HG03558 (cell line): ENCODE results near the gene KNG1.

Experiments
- ATAC-seq: cut with Tn5 transposase; IDR thresholded peaks from one replicate; pipeline ENCODE4 v1.9.1; 2021; ENCODE audit warnings: moderate number of reproducible peaks; ENCODE audit not compliant: unreplicated experiment; ENCODE audit errors: extremely low read depth

KNG1 gene

DNA sequence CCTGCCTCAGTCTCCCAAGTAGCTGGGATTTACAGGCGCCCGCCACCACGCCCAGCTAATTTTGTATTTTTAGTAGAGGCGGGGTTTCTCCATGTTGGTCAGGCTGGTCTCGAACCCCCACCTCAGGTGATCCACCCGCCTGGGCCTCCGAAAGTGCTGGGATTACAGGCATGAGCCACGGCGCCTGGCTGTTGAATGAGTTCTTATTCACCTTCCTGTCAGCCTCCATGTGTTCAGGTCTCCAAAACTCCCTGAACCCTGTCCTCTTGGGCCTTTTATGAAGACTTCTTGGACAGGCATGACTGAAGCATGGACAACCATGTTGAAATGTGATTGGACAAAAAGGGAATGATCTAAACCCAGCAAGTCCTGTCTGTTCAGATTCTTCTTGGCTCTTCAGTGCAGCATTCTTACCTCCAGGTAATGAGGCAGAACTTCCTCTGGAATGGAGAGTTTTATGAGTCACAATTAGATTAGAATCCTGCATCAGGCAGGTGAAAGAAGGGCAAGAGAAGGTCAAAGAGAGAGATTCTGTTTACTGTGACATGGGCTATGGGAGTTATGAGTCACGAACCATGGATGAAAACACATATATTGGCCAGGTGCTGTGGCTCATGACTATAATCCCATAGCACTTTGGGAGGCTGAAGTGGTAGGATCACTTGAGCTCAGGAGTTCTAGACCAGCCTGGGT is 43.1 kb downstream of the KNG1 start:
- no peak for ATAC-seq

DNA sequence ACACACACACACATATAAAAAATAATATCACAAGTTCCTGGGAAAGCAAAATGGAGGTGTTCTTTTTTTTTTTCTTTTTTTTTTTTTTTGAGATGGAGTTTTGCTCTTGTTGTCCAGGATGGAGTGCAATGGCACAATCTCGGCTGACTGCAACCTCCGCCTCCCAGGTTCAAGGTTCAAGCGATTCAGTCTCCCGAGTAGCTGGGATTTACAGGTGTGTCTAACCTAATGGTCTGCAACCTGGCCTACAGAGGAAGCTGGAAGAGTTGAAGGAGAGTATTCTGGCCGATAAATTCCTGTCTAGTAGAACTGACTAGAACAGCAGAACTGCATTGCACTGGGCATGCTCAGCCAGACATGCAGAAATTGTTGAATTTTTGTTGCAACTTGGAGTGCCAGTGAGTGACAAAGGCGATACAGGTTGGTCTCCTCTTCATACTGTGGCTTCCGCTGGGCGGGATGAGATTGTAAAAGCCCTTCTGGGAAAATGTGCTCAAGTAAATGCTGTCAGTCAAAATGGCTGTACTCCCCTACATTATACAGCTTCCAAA is 43.8 kb downstream of the KNG1 start:
- no peak for ATAC-seq

DNA sequence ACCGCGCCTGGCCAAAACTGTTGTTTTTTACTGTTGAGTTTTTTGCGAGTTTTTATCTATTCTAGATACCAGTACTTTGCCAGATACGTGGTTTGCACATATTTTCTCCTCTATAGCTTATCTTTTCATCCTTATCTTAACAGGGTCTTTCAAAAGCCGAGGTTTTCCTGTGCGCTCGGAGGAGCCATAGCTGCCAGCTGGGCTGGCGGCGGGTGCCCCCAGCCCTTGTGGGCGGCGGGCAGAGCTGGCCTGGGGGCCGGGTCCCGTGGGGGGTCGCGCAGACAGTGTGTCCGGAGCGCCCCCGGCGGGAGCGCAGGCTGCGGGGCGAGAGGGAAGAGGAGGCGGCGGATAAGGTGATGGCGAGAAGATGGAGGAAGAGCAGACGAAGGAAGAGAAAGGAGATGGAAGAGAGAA is 55.1 kb downstream of the KNG1 start:
- peak; percentile 8 for ATAC-seq

DNA sequence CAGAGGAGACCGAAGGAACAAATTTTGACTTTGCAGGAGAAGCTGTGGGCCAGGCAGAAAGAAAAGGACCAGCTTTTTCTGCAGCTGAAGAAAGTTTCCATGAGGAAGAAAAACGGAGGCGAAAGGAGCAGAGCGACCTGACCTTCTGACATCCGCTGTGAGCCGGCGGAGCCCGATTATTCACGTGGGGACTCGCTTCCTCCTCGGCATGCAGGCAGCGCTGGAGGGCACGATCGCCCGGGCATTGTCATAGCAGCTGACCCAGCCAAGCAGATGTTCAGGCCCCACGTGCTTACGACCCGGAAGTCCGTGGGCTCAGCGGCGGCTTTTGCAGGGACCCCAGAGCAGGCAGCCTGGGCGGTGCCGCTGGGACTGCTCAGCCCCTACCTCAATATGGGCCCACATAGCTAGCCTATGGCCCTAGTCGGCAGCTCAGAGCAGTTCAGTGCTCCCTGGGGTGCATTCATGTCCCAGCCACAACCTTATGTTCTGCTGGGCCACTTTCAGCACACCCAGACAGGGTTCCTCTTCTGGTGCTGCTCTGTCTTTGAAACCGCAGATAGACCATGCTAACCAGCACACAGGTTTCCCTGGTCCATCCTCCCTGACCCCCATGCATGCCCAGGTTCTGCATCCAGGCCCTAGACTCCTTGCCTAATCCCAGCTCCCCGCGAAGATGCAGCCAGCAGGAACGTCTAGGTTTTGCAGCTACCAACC is 55.7 kb downstream of the KNG1 start:
- peak; percentile 44 for ATAC-seq

DNA sequence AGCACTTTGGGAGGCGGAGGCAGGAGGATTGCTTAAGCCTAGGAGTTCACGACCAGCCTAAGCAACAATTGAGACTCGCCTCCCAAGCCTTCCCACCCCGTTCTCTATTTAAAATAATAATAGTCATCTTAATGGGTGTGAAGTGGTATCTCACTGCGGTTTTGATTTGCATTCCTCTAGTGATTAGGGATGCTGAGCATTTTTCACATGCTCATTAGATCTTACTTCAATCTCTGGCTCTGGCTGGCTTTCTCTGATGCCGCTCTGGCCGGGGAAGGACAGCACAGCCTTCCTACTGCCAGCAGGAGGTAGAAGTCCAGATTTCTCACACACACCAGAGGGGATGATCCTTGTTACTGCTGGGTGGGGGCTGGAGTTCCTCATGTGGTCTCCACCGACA is 58.8 kb downstream of the KNG1 start:
- ATAC-seq = no peak

DNA sequence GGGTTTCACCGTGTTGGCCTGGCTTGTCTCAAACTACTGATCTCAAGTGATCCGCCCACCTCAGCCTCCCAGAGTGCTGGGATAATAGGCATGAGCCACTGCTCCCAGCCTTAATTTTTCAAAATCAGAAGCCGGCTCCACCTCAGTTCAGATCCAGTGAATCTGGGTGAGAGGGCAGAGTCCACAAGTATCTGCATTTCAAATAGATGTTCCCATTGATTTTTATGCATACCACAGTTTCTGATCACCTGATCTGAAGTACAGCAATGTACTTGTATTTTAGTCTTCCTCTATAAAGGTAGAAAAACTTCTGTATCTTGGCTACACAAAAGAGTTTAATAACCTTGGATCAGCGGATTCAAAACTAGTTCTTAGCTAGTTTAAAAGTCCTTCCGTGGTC is 62.0 kb downstream of the KNG1 start:
- no peak for ATAC-seq

DNA sequence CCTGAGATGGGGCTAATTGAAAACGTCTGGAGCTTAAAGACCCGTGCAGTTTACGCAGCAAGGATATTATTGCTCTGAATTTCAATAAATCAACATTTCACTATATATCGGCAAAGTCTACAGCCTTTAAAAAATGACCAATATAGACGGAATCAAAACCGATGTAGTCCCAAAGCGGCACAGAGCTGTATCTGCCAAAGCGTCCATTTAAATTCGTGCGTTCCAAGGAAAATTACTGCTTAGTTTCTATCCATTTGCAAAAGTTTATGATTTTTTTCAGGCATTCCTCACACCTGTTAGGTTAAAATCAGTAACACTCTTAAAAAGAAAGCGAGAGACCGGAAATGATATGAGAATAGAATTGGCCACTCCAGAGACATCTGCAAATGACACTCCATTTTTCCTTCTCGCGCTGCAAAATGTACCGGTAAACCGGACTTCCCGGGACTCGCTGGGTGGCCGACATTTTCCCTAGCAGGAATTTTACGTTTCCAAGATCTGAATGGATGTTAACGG is 65.4 kb downstream of the KNG1 start:
- no peak for ATAC-seq

DNA sequence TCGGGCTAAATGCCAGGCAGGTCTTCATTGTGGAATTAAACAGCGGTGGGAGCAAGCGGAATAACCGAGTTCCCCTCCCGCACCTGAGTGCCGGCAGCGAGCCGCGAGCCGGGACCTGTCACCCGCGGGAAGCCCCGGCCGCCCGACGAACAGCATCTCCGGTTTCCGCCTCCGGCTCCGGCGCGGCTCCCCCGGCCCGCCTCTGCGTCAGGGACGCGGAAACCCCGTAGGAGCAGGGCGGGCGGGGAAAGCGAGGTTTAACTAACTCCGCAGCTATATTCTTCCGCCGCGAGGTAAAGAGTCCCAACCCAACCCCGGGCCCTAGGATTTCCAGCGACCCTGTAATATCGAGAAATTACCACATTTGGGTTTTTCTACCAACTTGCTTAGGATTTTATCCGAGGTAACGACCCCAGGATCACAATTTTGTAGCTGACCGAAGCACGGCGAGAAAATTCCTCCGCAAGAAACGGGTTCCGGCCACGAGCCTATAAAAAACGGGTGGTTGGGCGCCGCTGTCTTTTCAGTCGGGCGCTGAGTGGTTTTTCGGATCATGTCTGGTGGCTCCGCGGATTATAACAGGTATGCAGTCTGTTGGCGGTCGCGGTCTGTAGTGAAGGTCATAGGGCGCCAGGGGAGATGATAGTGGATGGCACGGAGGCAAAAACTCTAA is 66.0 kb downstream of the KNG1 start, which contains the start of gene EIF4A2:
Gene EIF4A2 (plus strand): TSS at position 520 of the 673 bp plus-strand sequence. CDS start 34 bp downstream, at position 554.
- no peak for ATAC-seq

DNA sequence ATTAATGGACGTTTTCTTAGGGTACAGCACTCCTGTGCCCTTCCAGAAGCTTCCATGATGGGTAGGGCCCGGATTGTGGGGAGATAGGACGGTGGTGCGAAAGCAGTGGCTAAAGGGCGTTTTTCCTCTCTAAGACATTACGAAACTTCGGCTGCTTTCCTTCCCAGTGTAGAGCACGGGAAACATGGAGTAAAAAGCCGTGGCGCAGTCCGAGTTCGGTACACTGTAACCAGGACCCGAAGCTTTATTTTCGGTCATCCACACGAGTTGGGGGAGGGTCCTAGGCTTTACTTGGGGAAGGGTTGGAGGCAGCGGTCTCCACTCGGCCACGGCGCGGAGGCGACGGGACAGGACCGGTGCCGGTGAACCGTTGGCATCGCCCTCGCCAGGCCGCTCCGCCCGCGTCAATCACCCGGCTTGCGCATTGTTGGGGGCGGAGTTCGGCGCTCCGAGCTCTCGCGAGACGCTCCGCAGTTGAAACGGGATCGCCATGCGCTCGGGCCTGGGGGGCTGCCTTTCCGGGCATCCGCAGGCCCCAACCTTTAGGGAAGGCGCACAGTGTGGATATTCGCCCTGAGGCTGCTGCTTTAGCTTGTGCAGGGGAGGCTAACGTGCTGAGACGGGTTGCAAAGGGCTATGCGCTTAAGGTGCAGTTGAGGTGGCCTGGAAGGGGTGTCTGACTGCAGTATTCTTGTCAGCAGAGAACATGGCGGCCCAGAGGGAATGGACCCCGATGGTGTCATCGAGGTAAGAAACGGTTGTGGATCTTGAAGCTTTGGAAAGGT is 66.8 kb downstream of the KNG1 start:
- no peak for ATAC-seq

DNA sequence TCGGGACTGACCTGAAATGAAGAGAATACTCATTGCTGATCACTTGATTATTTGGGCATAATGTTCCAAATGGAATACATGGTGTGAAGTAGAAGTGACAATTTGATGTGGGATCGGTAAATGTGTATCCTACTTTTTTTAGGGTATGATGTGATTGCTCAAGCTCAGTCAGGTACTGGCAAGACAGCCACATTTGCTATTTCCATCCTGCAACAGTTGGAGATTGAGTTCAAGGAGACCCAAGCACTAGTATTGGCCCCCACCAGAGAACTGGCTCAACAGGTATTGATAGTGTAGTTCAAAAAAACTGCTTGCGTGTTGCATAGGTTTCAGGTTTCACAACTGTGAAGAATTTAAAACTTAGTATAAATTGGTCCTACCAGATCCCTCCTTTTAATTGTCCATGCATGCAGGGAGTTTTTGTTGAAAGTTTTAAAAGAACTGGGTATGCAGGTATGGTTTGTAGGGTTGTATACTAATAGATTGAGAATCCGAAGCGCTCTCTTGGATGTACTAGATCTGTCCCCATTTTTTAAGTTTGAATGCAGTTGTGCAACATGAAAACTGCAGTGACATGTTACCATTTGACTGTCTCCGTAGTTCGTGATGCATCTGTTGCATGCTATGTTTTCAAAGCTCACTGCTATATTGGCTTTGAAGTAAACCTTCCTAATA is 67.8 kb downstream of the KNG1 start:
- ATAC-seq = no peak

DNA sequence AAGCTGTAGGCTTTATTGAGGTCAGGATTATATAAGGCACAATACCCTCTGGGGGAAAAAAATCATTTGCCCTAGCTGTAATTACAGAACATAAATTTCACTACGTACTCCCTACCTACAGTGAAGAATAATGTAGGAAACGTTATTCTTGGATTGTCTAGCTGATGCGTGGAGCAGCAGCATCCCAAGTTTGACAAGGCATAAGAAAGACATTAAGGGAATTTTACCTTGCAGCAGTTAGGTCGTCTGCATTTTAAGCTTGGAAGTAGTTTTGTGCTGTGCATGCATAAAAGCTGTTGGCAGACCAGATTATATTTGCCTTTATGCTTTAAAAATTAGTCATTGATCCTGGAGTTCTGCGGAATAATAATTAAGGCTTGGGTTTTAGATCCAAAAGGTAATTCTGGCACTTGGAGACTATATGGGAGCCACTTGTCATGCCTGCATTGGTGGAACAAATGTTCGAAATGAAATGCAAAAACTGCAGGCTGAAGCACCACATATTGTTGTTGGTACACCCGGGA is 68.4 kb downstream of the KNG1 start:
- ATAC-seq = no peak

DNA sequence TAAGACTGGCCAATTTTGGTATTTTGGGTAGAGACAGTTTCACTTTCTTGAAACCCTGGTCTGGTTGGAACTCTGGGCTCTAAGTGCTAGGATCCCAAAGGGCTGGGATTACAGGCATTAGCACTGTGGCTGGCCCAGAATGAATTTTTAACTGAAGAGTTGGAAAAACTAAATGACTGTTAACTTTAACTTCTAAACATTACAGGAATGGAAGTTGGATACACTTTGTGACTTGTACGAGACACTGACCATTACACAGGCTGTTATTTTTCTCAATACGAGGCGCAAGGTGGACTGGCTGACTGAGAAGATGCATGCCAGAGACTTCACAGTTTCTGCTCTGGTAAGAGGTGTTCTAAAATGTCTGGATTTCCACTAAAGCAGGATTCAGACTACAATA is 69.8 kb downstream of the KNG1 start:
- no peak for ATAC-seq

DNA sequence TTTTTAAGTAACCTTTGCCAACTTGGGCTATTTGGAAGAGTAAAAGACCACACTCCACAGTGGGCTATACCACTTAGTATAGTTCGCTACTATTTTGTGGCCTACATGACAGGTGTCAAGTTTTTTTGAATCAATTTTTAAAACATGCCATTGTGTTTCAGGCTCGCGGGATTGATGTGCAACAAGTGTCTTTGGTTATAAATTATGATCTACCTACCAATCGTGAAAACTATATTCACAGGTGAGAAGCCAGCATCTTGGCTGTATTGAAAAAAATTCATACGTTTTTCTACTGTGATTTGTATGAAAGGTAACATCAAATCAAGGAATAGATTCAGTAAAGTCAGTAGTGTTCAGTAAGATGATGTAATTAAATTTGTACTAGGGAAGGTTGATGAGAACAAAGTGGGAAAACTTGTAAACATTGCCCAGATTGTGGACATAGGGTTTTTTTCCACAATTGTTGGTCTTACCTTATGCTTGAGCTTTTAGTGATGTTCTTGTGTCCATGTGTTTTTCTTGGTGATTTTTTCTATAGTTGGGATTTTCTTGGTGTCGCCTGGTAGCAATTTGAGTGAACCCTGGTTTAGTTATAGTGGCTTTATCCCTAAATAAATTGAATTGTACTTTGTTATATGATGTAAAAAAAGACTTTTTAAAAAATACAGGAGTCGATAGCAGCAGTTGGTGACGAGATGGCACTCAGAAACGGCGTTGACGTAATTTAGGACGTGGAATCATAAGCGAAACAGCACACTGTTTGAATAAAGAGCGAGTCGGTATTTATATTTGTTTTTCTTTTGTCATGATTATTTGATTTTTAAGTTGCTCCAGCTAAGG is 70.7 kb downstream of the KNG1 start:
- no peak for ATAC-seq

DNA sequence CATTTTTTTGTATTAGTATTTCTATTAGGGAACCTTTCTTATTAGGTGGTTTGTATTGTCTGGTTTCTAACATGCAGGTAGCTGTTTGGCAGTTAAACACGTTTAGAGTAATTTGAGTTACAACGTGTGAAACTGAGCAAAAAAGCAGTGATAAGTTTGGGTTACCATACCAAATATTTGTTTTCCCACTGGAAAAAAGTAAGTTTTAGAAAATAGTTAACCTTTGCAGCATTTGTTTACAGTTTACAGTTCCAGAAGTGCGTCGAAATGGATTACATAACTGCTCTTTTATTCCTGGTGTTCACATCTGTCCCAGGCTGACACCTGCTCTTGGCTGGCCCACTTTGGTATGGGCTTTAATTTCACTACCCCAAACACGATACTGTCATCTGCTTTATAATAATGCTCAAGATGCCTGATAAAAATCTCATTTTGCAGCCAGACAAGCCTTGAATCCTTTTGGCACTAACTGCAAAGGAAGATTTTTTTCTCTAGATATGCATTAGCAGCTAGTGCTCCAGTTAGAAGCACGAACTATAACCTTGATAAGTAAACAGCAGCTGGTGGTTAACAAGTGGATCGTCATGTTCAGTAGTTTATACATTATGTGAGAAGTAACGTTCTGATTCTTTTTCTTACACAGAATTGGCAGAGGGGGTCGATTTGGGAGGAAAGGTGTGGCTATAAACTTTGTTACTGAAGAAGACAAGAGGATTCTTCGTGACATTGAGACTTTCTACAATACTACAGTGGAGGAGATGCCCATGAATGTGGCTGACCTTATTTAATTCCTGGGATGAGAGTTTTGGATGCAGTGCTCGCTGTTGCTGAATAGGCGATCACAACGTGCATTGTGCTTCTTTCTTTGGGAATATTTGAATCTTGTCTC is 71.6 kb downstream of the KNG1 start:
- no peak for ATAC-seq

DNA sequence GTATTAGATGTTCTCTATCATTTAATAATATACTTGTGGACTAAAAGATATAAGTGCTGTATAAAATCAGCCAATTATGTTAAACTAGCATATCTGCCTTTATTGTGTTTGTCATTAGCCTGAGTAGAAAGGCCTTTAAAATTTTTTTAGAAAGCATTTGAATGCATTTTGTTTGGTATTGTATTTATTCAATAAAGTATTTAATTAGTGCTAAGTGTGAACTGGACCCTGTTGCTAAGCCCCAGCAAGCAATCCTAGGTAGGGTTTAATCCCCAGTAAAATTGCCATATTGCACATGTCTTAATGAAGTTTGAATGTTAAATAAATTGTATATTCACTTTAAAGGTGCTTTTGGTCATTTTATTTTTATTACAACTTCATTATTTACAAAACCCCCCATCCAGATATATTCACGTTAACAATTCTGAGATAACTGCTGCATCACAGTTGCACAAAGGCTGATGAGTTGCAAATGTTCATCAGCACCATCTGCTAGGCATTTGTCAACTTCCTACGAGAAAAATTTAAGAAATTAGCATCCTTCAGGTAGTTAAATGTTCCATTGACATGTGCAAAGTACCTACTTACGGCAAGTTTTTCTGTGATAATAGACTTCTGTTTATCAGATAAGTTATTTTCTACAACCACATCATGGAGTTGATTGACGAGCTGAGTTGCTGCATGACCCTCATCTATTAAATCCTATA is 72.5 kb downstream of the KNG1 start:
- ATAC-seq = no peak

DNA sequence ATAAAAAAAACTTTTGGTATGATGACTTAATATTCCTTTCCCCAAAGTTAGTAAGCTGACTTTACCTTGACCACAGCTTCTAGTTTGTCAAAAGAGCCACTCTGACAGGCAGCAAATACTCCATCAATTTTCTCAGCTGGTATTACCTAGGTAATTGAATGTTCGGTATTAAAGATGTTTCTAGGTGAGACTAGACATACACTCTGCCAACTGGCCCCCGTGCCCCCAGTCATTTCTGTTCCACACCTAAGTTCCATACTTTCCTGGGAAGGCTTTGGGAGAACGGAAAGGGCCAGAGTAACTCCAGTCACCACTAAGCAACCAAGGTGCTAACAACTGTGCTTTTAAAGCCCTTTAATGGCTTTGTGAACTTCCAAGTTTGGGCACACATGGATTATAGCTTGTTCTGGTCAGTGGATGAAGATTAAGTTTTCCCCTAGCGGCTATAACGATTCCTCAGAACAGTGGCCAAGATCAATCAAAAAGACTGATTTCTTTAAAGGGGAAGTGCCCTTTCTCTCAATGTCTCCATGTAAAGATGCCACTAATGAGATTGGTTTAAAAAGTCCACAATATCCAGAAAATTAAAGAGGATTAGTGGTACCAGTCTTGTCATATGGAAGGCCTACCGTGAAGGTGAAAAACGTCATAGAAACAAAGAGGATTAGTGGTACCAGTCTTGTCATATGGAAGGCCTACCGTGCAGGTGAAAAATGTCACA is 73.3 kb downstream of the KNG1 start:
- ATAC-seq = no peak
